Kidney (tissue), 14 donors: Measurements from ENCODE around the gene GAPVD1. TPM values are rescaled to one million over a fixed set of nuclear protein-coding genes. Genes with fewer than 3 reads are reported as not detected.
A peak's percentile ranks its signal among the peaks of the same experiment; 100 is the strongest.

Source experiments
- DNase-seq, 5 donors: peaks; one replicate each; pipeline ENCODE4 v3.0.0-alpha.2; 2013 to 2020
- FAIRE-seq: peaks from 2 replicates; lab custom pipeline; 2012; peaks lifted over from hg19 to GRCh38; lab: Jason Lieb, UNC
- H3K27ac ChIP-seq, 2 donors: one replicate each; pipeline ENCODE4 v1.7.0; 2013; ENCODE audit warnings: low read depth in 2 of 2, low read length in 2 of 2, inconsistent platforms in 1 of 2
- H3K27me3 ChIP-seq: one replicate; pipeline ENCODE4 v1.7.1; 2013; ENCODE audit warnings: low read length, inconsistent platforms; ENCODE audit not compliant: control insufficient read depth, insufficient read depth
- H3K36me3 ChIP-seq, 3 donors: one replicate each; pipeline versions ENCODE4 v1.7.0 to v1.7.1; 2013; ENCODE audit warnings: low read length in 3 of 3, control low read depth in 1 of 3, inconsistent platforms in 1 of 3; ENCODE audit not compliant: insufficient read depth in 3 of 3, control insufficient read depth in 2 of 3
- H3K4me1 ChIP-seq, 3 donors: one replicate each; pipeline versions ENCODE4 v1.7.0 to v1.7.1; 2013; ENCODE audit warnings: low read length in 3 of 3, inconsistent platforms in 1 of 3, low read depth in 1 of 3; ENCODE audit not compliant: control insufficient read depth in 2 of 3, insufficient read depth in 2 of 3
- H3K4me3 ChIP-seq, 3 donors: one replicate each; pipeline versions ENCODE4 v1.7.0 to v1.8.1; 2013; ENCODE audit warnings: low read length in 3 of 3, control low read depth in 1 of 3, inconsistent platforms in 1 of 3
- H3K9ac ChIP-seq, 3 donors: one replicate each; pipeline versions ENCODE4 v1.7.0 to v1.7.1; 2013; ENCODE audit warnings: low read length in 3 of 3, control low read depth in 1 of 3, inconsistent platforms in 1 of 3
- H3K9me3 ChIP-seq, 3 donors: one replicate each; pipeline versions ENCODE4 v1.7.0 to v1.7.1; 2013; ENCODE audit warnings: low read length in 3 of 3, control low read depth in 1 of 3, inconsistent platforms in 1 of 3; ENCODE audit not compliant: control insufficient read depth in 2 of 3, insufficient read depth in 1 of 3
- intact Hi-C: fragments of 100-400 bp; cut with DNase I; formaldehyde crosslinking; loops from one replicate; pipeline ENCODE4 v1.11.1; 2022
- polyA plus RNA-seq: library from polyadenylated mRNA; stranded (reverse); fragments of 350-450 nt; fragmentation: Illumina TruSeq; extraction: RNeasy Lipid Tissue Mini Kit (QIAGEN cat#74804); gene quantifications from one replicate; pipeline ENCODE4 v1.2.3, GENCODE V29; 2014; ENCODE audit warnings: low read depth, low replicate concordance; ENCODE audit not compliant: insufficient read depth
- total RNA-seq: library from RNA; stranded (reverse); fragmentation: NEBNext Ultra II Directional; extraction: Animal tissue kit (Norgen Biotek cat#: 25700); gene quantifications from one replicate; pipeline ENCODE4 v1.2.1, GENCODE V29; 2021
- TF ChIP-seq, protein P1 (sequence below): IDR thresholded peaks from 3 replicates; pipeline ENCODE4 v1.5.1; 2012; ENCODE audit warnings: mild to moderate bottlenecking, moderate library complexity, borderline replicate concordance; ENCODE audit not compliant: insufficient read depth; ENCODE audit errors: extremely low read depth
- donor health status: control.
- donor health status: control.
- donor health status: control.
- donor health status: control.
- donor health status: control.
- donor health status: DM: yes; HTN: yes; CAD: no.
- donor health status: Normal renal cell carcinoma (clear cell type).

Gene GAPVD1
- total and polyA plus RNA-seq, 2 donors from 2014 or later, result 6.9 to 44.8 TPM

DNA sequence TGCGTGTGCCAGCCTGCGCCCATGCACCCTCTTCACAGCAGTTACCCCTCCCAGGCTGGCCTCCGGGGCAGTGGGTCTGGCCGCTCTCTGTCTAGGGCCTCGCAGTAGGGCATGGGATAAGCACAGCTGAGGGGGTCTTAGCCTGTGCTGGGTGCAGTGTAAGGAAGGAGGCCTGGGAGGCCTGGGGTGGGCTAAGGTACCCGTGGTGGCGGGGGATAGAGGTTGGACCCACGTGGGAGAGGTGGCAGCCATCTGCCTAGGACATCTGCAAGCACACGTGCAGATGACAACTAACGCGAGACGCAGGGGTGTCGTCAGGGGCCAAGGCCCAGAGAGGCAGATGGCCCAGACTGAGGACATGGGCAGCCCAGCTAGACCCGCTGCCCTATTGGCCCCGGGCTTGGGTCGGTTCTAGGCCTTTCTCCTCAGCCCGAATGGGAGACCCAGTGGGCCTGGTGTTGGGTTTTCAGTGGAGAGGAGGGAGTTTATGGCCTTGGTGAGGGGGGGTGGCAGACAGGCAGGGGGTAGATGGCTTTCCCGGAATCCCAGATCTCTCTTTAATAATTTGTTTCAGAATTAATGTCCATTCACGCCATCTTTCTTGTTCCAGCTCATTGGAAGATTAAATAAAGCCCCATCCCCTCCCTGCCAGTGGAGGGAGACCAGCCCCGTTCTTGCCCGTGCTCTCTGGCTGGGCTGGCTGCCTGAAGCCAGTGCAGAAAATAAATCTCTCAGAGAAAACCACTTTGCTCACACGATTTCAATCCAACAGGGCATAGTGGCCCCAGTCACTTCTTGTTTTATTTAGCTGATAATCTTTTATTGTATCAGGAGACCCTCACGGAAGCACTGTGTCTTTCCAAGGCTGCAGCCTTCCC is 154.2 kb downstream of the GAPVD1 start:
- intact Hi-C loops, result no loop called here
- FAIRE-seq (no peak), DNase-seq (peak in 3 of 5 donors; percentile 33 to 54 (median 33))
- H3K4me1 ChIP-seq, result no peaks in the 10 kb centered on the region
- no peaks in the 10 kb centered on the region for H3K9me3 ChIP-seq
- no peak overlapping the region for H3K4me3 ChIP-seq
- TF ChIP-seq, protein P1, sequence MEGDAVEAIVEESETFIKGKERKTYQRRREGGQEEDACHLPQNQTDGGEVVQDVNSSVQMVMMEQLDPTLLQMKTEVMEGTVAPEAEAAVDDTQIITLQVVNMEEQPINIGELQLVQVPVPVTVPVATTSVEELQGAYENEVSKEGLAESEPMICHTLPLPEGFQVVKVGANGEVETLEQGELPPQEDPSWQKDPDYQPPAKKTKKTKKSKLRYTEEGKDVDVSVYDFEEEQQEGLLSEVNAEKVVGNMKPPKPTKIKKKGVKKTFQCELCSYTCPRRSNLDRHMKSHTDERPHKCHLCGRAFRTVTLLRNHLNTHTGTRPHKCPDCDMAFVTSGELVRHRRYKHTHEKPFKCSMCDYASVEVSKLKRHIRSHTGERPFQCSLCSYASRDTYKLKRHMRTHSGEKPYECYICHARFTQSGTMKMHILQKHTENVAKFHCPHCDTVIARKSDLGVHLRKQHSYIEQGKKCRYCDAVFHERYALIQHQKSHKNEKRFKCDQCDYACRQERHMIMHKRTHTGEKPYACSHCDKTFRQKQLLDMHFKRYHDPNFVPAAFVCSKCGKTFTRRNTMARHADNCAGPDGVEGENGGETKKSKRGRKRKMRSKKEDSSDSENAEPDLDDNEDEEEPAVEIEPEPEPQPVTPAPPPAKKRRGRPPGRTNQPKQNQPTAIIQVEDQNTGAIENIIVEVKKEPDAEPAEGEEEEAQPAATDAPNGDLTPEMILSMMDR, result no peak
- H3K27ac ChIP-seq, result no peak overlapping the region
- H3K27me3 ChIP-seq, result no peaks in the 10 kb centered on the region
- no peaks in the 10 kb centered on the region for H3K36me3 ChIP-seq
- H3K9ac ChIP-seq, result no peak overlapping the region

DNA sequence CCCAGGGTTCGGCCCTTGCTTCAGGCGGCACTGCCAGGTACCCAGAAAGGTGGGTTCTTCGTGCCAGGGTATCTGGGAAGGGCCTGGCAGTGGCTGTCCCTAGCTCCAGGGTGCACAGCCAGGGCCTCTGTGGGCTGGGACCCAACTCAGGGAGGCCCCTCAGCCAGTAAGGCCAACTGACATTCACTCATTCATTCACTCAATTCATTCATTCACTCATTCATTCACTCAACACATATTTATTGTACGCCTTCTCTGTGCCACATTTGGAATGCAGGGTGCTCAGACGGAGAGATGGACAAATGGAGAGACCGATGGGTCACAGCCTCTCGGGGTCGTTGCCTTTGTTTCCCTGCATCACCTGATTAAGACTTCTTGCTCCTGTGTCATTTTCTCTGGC is 154.9 kb downstream of the GAPVD1 start:
- Histone ChIP-seq H3K4me1 (no peaks in the 10 kb centered on the region), H3K27me3 (no peaks in the 10 kb centered on the region), H3K4me3 (no peak overlapping the region), H3K9ac (no peak overlapping the region), H3K27ac (no peak overlapping the region), H3K36me3 (no peaks in the 10 kb centered on the region), H3K9me3 (no peaks in the 10 kb centered on the region)
- intact Hi-C loops, result no loop called here
- no peak for FAIRE-seq
- TF ChIP-seq, protein P1, result no peak
- no peak for DNase-seq

Other genes starting within 250 kb of the GAPVD1 start
- gene SCAI, start 118.3 kb upstream of the GAPVD1 start, total RNA-seq, result 6.9 TPM
- 1.4 TPM for gene SCAI, start 118.3 kb upstream of the GAPVD1 start, polyA plus RNA-seq
- 43.9 TPM for gene PPP6C, start 72.0 kb upstream of the GAPVD1 start, total RNA-seq
- gene PPP6C, start 72.0 kb upstream of the GAPVD1 start, polyA plus RNA-seq, result 30.4 TPM
- 12.6 TPM for gene RABEPK, start 61.3 kb upstream of the GAPVD1 start, total RNA-seq
- gene RABEPK, start 61.3 kb upstream of the GAPVD1 start, polyA plus RNA-seq, result 24.8 TPM
- 358 TPM for gene HSPA5, start 20.5 kb upstream of the GAPVD1 start, total RNA-seq
- 289 TPM for gene HSPA5, start 20.5 kb upstream of the GAPVD1 start, polyA plus RNA-seq